ENCODE data around the gene IL17RA.
A peak's percentile ranks its signal among the peaks of the same experiment; 100 is the strongest.

The IL17RA gene

DNA sequence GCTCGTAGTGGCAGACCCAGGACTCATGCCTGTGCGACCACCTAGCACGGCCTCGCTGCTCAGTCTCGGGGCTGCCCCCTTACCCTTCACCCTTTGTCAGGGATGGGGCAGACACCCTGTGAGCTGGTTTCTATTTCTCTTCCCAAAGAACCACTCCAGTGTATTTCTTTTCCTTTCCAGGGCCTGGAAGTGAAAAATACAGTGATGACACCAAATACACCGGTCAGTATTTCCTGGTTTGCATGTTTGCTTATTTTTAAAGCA, 22.7 kb downstream of the IL17RA start:
- no peak for DNase-seq

DNA sequence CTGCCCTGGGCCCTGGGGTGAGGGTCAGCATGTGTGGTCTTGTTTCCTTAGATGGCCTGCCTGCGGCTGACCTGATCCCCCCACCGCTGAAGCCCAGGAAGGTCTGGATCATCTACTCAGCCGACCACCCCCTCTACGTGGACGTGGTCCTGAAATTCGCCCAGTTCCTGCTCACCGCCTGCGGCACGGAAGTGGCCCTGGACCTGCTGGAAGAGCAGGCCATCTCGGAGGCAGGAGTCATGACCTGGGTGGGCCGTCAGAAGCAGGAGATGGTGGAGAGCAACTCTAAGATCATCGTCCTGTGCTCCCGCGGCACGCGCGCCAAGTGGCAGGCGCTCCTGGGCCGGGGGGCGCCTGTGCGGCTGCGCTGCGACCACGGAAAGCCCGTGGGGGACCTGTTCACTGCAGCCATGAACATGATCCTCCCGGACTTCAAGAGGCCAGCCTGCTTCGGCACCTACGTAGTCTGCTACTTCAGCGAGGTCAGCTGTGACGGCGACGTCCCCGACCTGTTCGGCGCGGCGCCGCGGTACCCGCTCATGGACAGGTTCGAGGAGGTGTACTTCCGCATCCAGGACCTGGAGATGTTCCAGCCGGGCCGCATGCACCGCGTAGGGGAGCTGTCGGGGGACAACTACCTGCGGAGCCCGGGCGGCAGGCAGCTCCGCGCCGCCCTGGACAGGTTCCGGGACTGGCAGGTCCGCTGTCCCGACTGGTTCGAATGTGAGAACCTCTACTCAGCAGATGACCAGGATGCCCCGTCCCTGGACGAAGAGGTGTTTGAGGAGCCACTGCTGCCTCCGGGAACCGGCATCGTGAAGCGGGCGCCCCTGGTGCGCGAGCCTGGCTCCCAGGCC, 23.7 kb downstream of the IL17RA start:
- no peak for DNase-seq

DNA sequence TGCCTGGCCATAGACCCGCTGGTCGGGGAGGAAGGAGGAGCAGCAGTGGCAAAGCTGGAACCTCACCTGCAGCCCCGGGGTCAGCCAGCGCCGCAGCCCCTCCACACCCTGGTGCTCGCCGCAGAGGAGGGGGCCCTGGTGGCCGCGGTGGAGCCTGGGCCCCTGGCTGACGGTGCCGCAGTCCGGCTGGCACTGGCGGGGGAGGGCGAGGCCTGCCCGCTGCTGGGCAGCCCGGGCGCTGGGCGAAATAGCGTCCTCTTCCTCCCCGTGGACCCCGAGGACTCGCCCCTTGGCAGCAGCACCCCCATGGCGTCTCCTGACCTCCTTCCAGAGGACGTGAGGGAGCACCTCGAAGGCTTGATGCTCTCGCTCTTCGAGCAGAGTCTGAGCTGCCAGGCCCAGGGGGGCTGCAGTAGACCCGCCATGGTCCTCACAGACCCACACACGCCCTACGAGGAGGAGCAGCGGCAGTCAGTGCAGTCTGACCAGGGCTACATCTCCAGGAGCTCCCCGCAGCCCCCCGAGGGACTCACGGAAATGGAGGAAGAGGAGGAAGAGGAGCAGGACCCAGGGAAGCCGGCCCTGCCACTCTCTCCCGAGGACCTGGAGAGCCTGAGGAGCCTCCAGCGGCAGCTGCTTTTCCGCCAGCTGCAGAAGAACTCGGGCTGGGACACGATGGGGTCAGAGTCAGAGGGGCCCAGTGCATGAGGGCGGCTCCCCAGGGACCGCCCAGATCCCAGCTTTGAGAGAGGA, 24.5 kb downstream of the IL17RA start:
- DNase-seq: no peak

DNA sequence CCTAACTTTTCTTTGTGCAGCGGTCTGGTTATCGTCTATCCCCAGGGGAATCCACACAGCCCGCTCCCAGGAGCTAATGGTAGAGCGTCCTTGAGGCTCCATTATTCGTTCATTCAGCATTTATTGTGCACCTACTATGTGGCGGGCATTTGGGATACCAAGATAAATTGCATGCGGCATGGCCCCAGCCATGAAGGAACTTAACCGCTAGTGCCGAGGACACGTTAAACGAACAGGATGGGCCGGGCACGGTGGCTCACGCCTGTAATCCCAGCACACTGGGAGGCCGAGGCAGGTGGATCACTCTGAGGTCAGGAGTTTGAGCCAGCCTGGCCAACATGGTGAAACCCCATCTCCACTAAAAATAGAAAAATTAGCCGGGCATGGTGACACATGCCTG, 25.2 kb downstream of the IL17RA start:
- no peak for DNase-seq

DNA sequence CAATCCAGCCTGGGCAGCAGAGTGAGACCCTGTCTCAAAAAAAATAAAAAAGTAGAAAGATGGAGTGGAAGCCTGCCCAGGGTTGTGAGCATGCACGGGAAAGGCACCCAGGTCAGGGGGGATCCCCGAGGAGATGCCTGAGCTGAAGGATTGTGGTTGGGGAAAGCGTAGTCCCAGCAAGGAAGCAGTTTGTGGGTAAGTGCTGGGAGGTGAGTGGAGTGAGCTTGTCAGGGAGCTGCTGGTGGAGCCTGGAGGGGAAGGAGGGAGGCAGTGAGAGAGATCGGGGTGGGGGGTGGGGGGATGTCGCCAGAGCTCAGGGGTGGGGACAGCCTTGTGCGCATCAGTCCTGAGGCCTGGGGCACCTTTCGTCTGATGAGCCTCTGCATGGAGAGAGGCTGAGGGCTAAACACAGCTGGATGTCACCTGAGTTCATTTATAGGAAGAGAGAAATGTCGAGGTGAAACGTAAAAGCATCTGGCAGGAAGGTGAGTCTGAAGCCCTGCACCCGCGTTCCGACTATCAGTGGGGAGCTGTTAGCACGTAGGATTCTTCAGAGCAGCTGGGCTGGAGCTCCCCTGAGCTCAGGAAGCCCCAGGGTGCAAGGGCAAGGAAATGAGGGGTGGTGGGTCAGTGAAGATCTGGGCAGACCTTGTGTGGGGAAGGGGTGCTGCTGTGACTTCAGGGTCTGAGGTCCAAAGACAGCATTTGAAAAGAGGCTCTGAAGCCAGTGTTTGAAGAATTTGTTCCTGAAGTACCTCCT, 26.2 kb downstream of the IL17RA start:
- DNase-seq: no peak

DNA sequence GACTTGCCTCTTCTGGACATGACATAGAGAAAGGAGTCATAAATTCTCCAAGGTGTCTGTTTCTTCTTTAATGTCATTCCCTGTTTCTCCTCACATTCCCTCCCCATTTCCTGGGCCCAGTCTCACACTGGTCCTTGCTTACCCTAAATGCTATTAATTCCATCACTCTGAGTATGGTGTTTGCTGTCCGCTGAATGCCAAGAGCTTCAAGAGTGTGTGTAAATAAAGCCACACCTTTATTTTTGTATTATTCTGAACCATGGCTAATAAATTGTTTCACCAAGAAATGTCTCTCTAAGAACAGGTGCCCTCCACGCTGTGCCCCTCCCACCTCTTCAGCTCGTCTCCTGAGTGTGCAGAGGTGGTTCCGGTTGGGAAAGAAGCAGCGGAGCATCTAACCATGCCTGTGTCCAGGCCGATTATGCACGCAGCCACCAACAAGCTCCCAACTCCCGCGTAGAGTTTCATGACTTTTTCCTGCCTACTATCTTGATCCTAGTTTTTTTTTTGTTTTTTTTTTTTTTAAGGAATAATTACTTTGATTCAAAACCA, 27.8 kb downstream of the IL17RA start:
- DNase-seq: no peak

DNA sequence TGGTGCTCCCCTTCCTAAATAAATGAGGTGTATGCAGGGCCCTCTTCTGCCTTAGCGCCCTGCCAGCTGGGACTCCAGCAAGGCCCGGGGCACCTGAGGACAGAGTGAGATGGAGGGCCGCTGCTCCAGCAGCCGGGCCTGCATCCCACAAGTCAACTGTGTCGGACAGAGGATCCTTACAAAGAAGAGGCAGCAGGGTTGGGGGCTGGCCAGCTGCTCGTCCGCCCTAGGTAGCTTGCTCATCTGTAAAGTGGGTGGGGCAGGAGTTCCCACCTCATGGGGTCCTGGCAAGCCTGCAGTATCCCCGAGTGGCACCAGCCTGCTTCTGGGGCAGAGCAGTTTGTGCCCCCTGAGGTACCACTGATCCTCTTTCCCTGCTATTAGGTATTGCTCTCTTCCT, 28.8 kb downstream of the IL17RA start:
- no peak for DNase-seq

DNA sequence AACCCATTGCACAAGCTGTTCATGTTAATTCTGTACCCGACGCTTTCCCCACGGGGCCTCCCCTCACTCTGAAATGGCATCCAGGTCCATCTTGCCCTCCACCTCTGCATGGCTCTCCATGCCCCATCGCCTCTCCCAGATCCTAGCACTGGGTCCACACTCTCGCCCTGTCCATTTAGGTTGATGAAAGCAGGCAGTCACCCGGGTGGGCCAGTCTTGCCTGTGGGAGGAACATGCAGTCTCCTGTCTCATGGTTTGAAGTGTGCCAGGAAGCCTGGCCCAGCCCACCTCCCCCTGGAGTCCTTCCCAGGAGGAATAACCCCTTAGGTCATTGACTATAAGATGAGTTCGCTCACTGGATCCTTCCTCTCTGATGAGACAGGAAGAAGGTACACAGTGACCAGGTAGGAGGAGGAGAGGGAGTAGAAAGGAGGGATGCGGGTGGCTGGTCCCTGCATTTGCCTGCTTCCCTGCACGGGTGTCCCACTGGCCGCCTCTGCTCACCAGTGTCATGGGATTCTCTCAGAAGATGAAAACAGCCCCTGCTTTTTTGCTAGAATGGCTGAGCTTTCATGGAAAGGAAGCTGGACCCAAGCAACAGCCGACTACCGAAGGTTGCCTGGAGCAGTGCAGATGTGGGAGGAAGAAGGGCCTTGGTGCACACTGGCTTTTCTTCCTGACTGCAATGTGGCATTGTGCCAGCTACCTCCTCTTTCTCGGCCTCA, 29.5 kb downstream of the IL17RA start:
- peak; percentile 30 for DNase-seq

DNA sequence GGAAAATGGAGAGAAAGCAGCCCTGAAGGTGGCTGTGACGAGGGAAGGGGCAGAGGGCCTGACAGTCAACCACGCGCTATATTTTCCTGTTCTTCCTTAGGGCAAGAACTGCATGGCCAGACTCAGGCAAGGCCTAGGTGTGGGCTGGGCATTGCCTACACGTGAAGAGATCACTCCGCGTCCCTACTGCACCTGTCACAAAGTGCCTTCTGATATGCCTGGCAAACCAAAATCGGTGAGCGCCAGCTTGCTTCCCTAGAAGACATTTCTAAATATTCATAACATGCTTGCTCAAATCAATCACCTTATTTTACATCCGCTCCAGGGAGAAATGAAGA, 30.1 kb downstream of the IL17RA start:
- no peak for DNase-seq

DNA sequence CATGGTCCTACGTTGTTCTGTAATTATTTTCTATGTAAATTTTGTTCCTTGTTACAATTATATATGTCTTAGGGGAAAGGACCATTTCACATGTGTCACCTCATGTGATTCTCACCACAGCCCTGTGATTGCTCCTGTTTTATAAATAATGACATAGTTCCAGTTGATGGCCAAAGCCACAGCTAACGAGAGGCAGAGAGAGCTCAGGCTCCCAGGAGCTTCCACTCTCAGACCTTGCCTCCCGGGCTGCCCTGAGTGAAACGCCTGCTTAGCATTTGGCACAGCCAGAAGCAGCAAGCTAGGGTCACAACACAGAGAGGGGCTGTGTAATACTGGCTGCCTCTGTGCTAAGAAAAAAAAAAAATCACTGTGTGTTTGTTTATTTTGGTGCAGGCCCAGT, 30.4 kb downstream of the IL17RA start:
- DNase-seq: no peak

DNA sequence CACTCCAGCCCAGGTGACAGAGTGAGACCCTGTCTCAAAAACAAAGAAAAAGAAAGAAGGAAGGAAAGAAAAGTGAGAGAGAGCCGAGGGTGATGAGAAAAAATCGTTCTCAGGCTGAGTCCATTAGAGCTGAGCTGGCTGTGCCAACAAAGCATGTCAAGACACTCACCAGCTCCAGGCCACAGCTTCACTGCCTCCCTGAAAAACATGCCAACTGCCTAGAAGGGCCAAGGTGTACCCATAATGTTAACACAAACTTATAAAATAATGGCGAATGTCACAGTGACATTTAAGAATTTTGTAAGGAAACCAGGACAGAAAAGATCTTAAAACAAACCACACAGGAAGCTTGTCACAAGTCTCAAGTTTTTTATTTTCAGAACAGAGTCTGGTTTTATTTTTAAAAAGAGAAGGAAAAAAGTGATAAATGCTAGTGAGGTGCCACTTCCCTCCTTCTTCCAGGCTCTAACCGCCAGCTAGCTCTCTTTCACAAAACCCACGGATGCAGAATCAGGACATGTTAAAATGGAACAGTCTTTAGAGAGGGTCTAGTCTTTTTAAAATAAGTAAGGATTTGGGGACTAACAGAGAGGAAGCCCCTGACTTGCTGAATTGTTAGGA, 31.3 kb downstream of the IL17RA start:
- DNase-seq: peak; percentile 34

DNA sequence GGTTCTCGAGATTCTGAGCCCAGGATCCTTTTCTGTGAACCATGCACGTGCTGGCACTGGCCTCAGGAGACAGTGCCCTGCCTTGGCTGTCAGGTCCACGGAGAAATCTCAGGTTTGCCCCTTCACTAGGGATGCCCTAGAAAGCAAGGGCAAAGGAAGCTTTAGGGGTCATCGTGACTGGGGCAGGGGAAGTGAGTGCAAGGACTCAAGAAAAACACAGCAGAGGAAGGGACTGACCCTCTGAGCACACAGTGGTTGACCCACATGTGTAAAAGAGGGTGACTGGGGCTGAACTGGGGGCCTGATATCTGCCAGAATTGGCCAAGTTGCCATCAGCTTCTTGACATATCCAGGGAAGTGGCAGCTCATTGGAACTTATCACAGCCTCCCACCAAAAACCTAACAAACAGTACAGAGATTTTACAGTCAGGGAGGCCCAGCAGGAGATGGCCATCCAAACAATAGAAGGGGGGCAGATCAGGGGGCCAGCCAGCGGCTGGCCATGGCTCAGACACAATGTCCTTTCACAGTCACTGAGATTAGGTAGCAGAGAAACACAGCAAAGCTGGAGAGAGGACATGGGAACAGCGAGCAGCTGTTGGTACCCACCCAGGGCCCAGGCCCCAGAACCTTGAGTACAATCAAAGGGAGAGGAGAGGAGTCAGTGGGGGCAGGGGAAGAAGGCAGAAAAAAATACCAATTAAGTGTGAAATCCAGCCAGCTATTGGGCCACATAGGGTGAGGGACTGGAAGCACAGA, 32.0 kb downstream of the IL17RA start:
- DNase-seq: no peak

DNA sequence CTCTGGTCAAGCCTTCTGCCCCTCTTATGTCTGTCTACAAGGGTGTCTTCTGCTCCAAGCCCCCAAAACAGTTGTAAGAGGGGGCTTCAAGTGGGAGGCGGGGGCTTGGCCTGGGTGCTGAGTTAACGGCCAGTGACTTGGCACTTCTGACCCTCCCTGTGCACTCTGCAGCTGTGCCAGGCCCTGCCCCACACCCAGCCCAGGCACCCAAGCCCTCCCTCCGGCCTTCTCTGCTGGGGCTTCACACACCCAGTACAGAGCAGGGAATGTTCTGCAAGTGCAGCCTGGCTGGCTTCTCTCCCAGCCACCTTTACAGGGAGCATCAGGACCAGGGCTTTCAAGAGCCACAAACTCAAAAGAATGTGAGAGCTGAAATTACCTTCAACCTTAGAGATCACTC, 32.6 kb downstream of the IL17RA start:
- DNase-seq: no peak

DNA sequence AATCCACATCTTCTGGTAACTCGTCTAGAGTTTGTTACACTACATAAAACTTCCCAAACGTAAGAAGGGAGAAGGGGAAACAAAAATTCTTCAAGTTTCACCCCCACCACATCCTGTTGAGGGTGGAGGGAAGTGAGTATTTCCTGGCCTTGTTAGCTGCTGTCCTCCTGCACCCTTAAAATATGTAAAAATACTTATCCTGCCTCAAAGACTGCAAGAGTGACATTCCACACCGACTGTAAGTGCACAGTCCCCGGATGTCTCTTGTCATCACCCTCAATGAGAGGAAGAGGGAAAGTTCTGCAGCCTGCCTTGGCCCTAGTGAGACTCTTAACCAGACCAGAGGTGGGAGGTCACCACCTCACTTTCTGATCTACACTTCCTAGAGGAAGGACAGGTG, 33.1 kb downstream of the IL17RA start:
- no peak for DNase-seq

DNA sequence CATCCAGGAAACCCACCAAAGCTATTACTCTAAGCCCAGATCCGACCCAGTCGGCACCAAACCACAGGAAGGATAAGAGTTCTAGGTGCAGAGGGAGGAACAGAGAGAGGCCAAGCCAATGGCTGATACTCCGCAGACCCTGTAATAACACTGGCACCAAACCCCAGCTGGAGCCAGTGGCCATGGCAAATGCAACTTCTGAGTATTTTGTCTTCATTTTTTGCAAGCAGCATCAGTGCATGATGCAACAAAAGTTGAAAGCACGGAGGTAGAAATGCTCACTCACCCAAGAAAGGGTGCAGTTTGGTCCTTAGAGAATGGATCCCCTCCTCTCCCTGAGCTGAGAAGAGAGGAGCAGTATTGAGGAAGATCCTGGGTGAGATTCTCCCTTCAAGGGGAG, 33.5 kb downstream of the IL17RA start:
- no peak for DNase-seq

DNA sequence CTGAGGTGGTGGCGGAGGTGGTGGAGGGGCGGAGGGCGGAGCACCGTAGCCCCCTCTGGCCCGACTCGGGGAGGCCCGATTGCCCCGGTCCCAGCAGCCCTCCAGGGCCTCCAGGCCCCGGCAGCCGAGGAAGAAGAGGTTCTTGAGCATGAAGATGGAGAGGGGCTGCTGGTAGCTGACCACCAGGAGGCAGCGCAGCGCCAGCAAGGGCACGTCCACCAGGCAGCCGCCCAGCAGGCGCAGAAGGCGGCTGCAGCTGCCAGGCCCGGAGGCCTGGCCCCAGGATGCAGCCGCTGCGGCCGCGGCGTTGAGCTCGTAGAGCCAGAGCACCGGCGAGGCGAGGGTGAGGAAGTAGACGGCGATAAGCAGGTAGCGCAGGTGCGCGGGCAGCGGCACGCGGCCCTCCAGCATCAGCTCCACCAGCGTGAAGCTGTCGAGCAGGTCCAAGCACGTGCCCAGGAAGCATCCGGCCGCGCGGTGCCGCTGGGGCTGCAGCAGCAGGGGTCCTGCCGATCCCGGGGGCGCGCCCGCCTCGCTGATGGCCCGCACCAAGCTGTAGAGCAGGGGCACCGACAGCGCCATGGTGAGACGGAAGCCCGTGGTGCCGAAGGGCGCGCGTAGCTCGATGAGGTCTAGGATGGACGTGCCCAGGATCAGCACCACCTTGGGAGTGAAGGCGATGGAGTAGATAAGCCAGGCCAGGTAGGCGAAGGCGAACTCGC, 34.8 kb downstream of the IL17RA start:
- peak; percentile 62 for DNase-seq

DNA sequence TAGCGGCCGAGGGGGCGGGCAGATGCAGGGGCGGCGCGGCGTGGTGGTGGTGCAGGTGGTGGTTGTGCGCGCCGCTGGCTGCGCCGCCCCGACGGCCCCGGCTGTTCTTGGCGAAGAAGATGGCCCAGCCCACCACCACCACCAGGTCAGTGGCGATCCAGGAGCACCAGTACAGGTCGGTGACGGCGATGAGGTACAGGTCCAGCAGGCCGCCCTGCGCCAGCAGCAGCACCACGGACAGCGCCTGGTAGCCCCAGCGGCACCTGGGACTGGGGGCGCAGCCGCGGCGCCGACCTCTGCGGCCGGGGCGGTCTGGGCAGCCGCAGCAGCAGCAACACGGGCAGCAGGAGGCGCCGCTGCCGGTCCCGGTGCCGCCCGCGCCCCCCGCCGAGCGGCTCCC, 35.5 kb downstream of the IL17RA start:
- DNase-seq: peak; percentile 76

DNA sequence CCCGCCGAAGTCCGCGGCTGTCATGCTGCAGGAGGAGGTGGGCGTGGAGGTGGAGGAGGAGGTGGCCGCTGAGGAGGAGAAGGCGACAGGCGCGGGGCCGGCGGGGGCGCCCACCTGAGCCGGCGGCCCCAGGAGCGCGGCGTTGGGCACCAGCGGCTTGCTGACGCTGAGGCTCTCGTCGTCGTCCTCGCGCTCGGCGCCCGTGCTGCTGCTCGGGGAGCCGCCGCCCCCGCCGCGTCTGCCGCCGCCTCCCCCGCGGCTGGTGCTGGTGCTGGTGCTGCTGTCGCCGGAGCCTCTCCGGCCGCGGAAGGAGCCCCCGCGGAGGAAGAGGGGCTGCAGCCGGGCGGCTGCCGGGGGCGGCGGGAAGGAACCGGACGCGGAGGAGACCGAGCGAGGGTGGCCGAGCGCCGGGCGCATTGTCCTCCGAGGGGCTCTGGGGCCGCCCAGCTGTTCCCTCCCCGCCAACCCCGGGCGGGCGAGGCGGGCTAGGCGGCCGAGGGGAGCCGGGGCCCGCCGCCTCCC, 36.0 kb downstream of the IL17RA start:
- peak; percentile 21 for DNase-seq

DNA sequence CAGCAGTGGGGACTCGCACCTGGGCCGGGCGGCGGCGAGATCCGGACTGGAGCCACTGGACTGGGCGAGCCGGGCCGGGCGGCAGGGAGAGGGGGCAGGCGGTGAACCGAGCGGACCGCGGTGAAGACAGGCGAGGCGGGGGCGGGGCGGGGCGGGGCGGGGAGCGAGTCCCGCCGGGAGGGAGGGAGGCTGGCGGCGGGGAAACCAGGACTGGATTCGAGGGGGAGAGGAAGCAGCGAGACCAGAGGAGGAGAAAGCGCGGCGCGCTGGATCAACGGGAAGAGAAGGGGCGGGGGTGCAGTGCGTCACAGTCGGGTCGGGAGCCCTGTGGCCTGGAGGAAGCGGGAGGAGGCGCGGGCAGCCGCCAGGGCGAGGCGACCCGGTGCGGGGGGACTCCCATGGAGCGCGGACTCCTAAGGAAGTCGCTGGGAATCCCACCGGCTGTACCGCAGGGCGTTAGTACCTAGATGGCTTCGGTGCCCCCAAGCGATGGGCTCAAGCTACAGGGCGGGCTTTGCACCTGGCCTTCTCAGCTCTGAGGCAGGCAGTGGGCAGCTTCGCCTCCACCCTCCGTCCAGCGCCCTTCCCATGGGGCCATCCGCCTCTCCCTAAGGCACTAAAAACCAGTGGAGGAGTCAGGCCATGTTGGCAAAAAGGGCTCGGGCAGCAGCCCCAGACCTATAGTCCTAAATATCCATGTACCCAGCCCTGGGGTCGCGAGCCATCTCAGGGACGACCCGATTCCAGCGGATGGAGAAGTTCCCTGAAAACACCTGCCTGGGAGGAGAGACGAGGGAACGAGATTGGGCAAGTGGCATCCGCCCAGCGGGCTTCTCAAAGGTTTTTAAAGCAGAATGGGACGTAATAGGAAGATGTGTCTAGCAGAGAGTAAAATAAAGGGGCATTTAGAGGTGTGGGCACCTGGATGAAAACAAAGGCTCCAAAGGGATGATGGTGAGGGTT, 36.7 kb downstream of the IL17RA start, which contains the start of gene TMEM121B:
TSS of gene TMEM121B (minus strand) at position 128 of the 963 bp plus-strand sequence. CDS start 233 bp downstream, outside the sequence.
- DNase-seq: peak; percentile 46
